GM19023 (cell line): ENCODE results near the gene SOWAHB.

Experiments
- ATAC-seq: cut with Tn5 transposase; IDR thresholded peaks from one replicate; pipeline ENCODE4 v1.9.1; 2021; ENCODE audit warnings: mild to moderate bottlenecking, moderate library complexity; ENCODE audit not compliant: unreplicated experiment

SOWAHB gene

GRCh38 chr4:76854858-76855257 lies 43.1 kb downstream of the SOWAHB start:
- no peak for ATAC-seq

- no peak for ATAC-seq
Measured at GRCh38 chr4:76851375-76851774, 46.6 kb downstream of the SOWAHB start.

GRCh38 chr4:76850010-76850441 lies 47.9 kb downstream of the SOWAHB start:
- ATAC-seq = no peak
